Measurements from ENCODE around the gene TRIM2. TPM values are rescaled to one million over a fixed set of nuclear protein-coding genes. Genes with fewer than 3 reads are reported as not detected.

Gene TRIM2
- total RNA-seq, 1 donor from 2014 or later: 40.8 TPM

GRCh38 chr4:153177841-153178240 is 26.4 kb upstream of the TRIM2 start:
- no peak for TF ChIP-seq CTCF (conservative IDR thresholded peaks at IDR 0.05; ENCODE audit: low read depth, low read length)
- DNase-seq (ENCODE audit: low read depth): no peak
- no peak overlapping the region for H3K4me3 ChIP-seq (ENCODE audit: low read depth, low read length)

- H3K4me3 ChIP-seq (ENCODE audit: low read depth, low read length): no peak overlapping the region
- no peak for TF ChIP-seq CTCF (conservative IDR thresholded peaks at IDR 0.05; ENCODE audit: low read depth, low read length)
- DNase-seq (ENCODE audit: low read depth): no peak
Measured at GRCh38 chr4:153179100-153179499, 25.1 kb upstream of the TRIM2 start.

DNA sequence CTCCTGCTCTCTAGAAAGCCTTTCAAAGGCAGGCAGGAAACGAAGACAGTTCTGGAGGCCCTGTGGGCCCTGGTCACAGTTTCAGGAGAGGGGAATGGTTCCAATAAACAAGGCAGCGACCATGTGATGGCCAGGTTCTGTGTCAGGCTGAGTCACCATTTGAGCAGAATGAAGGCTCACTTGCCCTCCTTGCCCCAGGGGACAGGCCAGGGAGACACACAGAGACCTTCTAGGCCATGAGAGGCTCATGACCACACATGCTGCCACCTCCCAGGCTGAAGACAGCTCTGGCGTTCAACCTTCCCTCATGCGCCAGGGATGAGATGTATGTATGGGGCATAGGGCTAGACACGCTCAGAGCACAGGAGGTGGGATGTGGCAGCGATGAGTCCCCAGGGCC is 22.9 kb upstream of the TRIM2 start:
- H3K4me3 ChIP-seq (ENCODE audit: low read depth, low read length): no peak overlapping the region
- no peak for DNase-seq (ENCODE audit: low read depth)
- TF ChIP-seq CTCF (conservative IDR thresholded peaks at IDR 0.05; ENCODE audit: low read depth, low read length): no peak

GRCh38 chr4:153181700-153182099 is 22.5 kb upstream of the TRIM2 start:
- no peak for DNase-seq (ENCODE audit: low read depth)
- no peak for TF ChIP-seq CTCF (conservative IDR thresholded peaks at IDR 0.05; ENCODE audit: low read depth, low read length)
- H3K4me3 ChIP-seq (ENCODE audit: low read depth, low read length): no peak overlapping the region

- no peak for TF ChIP-seq CTCF (conservative IDR thresholded peaks at IDR 0.05; ENCODE audit: low read depth, low read length)
- no peak overlapping the region for H3K4me3 ChIP-seq (ENCODE audit: low read depth, low read length)
- DNase-seq (ENCODE audit: low read depth): no peak
Measured at GRCh38 chr4:153183146-153183545, 21.1 kb upstream of the TRIM2 start.

DNA sequence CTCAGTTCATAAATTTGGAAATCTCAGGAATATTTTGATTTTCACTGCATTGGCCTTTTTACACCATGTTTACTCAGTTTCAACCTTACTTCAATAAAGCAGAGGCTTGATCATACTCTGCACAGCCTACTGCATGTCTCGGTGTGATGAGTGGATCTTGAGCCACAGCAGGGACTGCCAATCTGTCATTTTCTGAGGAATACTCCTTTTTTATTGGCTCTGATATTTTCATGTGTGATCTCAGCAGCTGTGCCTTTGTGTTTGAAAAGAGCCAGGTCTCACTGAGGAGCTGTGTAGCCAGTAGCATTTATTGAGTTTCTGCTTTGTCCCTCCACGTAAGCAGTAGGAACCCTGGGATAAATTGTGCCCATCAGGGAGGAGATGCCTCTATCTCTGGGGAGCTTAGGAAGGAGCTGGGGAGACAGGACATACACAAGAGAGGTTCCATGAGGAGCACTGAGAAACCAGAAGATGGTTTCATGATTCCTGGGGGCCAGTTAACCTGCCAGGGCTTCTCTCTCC is 18.9 kb upstream of the TRIM2 start:
- no peak overlapping the region for H3K4me3 ChIP-seq (ENCODE audit: low read depth, low read length)
- TF ChIP-seq CTCF (conservative IDR thresholded peaks at IDR 0.05; ENCODE audit: low read depth, low read length): no peak
- DNase-seq (ENCODE audit: low read depth): no peak

DNA sequence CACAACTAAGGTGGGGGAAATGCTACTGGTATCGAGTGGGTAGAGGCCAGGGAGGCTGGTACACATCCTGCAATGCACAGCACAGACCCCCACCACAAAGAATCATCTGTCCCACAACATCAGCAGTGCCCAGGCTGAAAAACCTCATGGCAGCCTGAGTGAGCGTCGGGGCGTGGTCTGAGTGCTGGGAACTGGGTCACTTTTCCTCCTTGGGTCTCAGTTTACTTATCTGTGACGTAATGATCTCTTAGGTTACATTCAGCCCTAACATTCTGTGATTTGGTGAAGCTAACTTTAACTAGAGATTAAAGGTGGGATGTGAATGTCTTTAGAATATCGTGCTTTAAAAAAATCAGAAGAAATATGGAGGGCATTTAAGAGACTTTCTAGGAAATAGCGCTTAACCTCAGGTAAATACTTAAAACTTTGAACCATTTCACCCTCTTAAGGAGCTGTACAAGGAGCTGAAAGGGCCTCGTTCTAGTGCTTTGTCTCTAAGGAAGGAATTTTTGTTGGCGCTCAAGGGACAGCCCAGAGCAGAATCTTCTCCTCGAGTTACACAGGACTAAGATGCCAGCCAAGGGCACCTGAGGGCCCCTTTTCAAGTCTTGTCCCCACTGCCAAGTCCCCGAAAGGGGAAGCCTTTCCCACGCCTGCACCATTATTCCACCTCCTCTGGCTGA is 18.1 kb upstream of the TRIM2 start:
- no peak overlapping the region for H3K4me3 ChIP-seq (ENCODE audit: low read depth, low read length)
- TF ChIP-seq CTCF (conservative IDR thresholded peaks at IDR 0.05; ENCODE audit: low read depth, low read length): no peak
- no peak for DNase-seq (ENCODE audit: low read depth)
